ENCODE measurements around the gene GALNT2.

GALNT2 gene

DNA sequence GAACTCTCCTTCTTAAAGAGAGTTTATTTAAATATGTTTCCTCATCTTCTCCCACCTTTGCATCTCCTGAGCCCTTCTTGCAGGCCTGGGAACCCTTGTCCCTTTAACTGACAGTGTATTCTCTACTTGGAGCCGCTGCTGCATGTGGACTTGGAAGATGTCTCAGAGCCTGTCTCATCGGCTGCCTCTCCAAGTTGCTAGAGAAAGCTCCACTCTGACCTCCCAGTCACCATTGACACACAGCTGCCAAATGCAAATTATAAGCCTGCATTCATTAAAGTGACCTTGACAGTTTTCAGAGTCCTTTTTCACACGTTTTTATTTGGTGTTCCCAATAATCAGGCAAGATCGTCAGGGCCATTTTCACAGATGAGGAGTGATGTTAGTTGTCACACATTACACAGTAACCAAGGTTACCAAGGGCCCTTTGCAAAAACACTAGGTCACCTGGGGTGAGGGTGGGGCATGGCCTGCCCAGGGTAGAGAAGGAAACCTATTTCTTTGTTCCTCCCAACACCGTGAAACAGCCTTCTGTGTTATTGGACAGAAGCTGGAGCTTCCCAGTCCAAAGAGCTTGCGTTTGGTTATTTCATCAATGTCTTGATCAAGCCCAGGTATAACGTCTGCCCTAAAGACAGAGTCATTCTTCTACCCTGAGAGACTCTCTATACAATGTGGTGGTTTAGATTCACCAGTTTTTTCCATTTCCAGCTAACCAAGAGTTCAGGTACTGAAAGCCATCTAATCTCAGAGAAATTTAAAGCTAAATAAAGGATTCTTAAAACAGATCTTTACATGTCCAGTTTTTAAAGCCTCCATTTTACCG, 164.1 kb downstream of the GALNT2 start:
- H3K36me3 ChIP-seq (ENCODE audit: control insufficient read depth, insufficient read depth, low read length), result no peaks in the 10 kb centered on the region

DNA sequence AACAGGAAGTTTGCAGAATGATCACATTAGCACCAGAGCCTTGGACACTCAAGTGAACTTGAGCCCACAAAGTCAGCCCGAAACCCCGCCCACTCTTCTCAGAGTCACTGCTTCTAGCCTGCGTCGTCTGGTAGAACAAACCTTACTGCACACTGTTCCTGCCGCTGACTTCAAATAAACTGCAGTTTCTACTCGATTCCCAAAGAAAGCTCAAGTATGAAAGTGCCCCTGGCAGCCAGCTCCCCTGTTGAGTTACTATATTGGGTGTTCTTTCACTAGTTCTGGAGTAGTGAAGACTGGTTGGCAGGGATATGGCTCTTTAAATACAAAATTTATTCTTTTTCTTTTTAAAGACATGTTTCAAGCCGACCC, 164.7 kb downstream of the GALNT2 start:
- H3K9ac ChIP-seq (ENCODE audit: low read depth, low read length), result no peak overlapping the region
- peaks cover 33% of the 10 kb centered on the region for H3K4me1 ChIP-seq (ENCODE audit: control insufficient read depth, insufficient read depth, low read length)
- no peaks in the 10 kb centered on the region for H3K36me3 ChIP-seq (ENCODE audit: control insufficient read depth, insufficient read depth, low read length)
- no peaks in the 10 kb centered on the region for H3K27me3 ChIP-seq (ENCODE audit: control insufficient read depth, insufficient read depth, low read length)
- no peaks in the 10 kb centered on the region for H3K9me3 ChIP-seq (ENCODE audit: control insufficient read depth, insufficient read depth, low read length)
- H3K4me3 ChIP-seq (ENCODE audit: low read depth, low read length), result no peak overlapping the region
- H3K27ac ChIP-seq (ENCODE audit: low read depth, low read length), result peak overlapping the region; percentile 69

More for the DNA sequence above, 164.1 kb downstream of the GALNT2 start:
- H3K4me3 ChIP-seq (ENCODE audit: low read depth, low read length), result no peak overlapping the region
- no peaks in the 10 kb centered on the region for H3K9me3 ChIP-seq (ENCODE audit: control insufficient read depth, insufficient read depth, low read length)
- H3K9ac ChIP-seq (ENCODE audit: low read depth, low read length), result no peak overlapping the region
- H3K4me1 ChIP-seq (ENCODE audit: control insufficient read depth, insufficient read depth, low read length), result peaks cover 36% of the 10 kb centered on the region
- no peaks in the 10 kb centered on the region for H3K27me3 ChIP-seq (ENCODE audit: control insufficient read depth, insufficient read depth, low read length)
- H3K27ac ChIP-seq (ENCODE audit: low read depth, low read length), result peak overlapping the region; percentile 69

DNA sequence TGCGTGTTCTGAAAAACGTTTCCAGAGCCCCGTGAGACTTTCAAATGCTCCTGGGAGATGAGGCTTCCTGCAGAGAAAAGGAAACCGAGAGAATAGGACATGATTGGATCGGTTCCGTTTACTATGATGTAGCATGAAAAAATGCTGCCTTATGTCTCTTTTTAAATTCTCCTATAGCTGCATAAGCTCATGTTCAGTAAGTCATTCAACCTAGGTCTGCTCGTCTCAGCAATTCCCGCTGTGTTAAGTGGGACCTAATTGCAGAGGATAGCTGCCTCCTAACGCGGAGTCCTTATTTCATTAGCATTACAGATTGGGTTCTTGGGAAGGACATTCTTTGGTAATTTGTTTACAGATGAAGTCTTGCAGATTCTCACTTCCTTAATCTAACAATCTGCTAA, 165.3 kb downstream of the GALNT2 start:
- H3K27me3 ChIP-seq (ENCODE audit: control insufficient read depth, insufficient read depth, low read length), result no peaks in the 10 kb centered on the region
- H3K4me3 ChIP-seq (ENCODE audit: low read depth, low read length), result peak overlapping the region; percentile 13; the same call in 1 of the 2 replicates
- H3K4me1 ChIP-seq (ENCODE audit: control insufficient read depth, insufficient read depth, low read length), result peaks cover 33% of the 10 kb centered on the region
- no peak overlapping the region for H3K9ac ChIP-seq (ENCODE audit: low read depth, low read length)
- H3K36me3 ChIP-seq (ENCODE audit: control insufficient read depth, insufficient read depth, low read length), result no peaks in the 10 kb centered on the region
- H3K27ac ChIP-seq (ENCODE audit: low read depth, low read length), result peak overlapping the region; percentile 23
- H3K9me3 ChIP-seq (ENCODE audit: control insufficient read depth, insufficient read depth, low read length), result no peaks in the 10 kb centered on the region

DNA sequence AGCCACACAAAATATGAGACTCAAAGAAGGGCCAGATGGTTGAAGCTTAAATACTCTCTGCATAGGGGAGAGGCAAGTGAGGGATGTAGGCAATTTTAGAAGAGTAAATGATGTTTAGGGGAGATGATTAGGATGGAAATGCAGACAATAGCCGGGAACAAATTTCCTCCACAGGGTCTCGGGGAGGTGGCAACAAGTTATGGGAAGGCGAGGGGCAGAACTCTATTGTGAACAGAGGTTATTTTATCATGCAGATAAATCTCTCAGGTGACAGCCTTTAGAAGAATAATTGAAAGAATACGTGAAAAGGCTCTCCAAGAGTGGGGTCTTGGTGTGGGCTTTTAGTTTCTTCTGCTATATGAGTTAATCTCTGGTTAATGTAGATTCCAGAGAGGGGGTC, 166.7 kb downstream of the GALNT2 start:
- H3K4me3 ChIP-seq (ENCODE audit: low read depth, low read length), result no peak overlapping the region
- H3K36me3 ChIP-seq (ENCODE audit: control insufficient read depth, insufficient read depth, low read length), result no peaks in the 10 kb centered on the region; the same call in 1 of the 2 replicates
- H3K4me1 ChIP-seq (ENCODE audit: control insufficient read depth, insufficient read depth, low read length), result peaks cover 33% of the 10 kb centered on the region
- H3K27me3 ChIP-seq (ENCODE audit: control insufficient read depth, insufficient read depth, low read length), result no peaks in the 10 kb centered on the region
- no peaks in the 10 kb centered on the region for H3K9me3 ChIP-seq (ENCODE audit: control insufficient read depth, insufficient read depth, low read length)
- H3K9ac ChIP-seq (ENCODE audit: low read depth, low read length), result no peak overlapping the region
- H3K27ac ChIP-seq (ENCODE audit: low read depth, low read length), result no peak overlapping the region

DNA sequence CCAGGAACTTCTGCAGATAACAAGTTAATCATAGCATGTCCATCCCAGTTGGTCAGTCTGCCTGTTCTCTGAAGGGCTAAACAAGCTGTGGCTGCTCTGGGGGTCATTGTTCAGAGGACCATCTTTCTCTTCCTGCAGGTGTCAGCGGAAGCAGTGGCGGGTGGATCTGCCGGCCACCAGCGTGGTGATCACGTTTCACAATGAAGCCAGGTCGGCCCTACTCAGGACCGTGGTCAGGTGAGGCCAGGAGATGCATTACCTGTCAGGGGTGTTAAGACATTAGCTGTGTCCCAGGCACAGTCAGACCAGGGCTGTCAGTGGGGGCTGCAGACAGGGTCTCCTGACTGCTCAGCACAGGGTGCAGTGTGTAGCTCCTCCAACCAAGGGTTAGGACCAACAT, 168.8 kb downstream of the GALNT2 start:
- Histone ChIP-seq H3K27ac (ENCODE audit: low read depth, low read length) (no peak overlapping the region), H3K4me1 (ENCODE audit: control insufficient read depth, insufficient read depth, low read length) (peaks cover 25% of the 10 kb centered on the region), H3K4me3 (ENCODE audit: low read depth, low read length) (no peak overlapping the region), H3K9me3 (ENCODE audit: control insufficient read depth, insufficient read depth, low read length) (no peaks in the 10 kb centered on the region), H3K27me3 (ENCODE audit: control insufficient read depth, insufficient read depth, low read length) (no peaks in the 10 kb centered on the region), H3K9ac (ENCODE audit: low read depth, low read length) (no peak overlapping the region), H3K36me3 (ENCODE audit: control insufficient read depth, insufficient read depth, low read length) (no peaks in the 10 kb centered on the region; the same call in 1 of the 2 replicates)

DNA sequence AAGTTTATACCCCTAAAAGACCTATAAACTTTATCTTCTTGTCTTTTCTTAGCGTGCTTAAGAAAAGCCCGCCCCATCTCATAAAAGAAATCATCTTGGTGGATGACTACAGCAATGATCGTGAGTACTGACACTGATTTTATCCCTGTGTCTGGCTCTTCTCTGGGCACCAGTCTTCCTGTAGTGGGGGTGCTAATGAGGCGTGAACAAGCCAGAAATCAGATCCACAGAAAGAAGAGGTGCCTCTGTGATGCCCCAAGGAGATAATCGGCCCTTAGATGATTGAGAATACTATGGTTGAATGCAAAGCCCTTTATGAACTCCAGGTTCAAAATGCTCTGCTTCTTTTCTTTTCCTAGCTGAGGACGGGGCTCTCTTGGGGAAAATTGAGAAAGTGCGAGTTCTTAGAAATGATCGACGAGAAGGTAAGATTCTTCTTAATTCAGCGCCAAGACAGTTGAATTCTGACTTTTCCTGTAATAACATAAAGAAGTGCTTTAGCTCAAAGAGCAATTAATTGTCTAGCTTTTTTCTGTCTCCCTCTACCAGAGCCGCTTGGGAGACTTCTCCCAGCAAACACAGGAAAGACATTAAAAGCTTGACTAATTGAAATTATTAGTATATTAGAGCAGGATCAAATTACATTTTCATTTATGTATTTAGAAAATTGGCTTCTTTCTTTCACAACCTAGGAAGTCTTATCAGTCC, 169.4 kb downstream of the GALNT2 start:
- H3K27me3 ChIP-seq (ENCODE audit: control insufficient read depth, insufficient read depth, low read length), result no peaks in the 10 kb centered on the region
- peaks cover 20% of the 10 kb centered on the region for H3K4me1 ChIP-seq (ENCODE audit: control insufficient read depth, insufficient read depth, low read length)
- no peak overlapping the region for H3K4me3 ChIP-seq (ENCODE audit: low read depth, low read length)
- no peak overlapping the region for H3K27ac ChIP-seq (ENCODE audit: low read depth, low read length)
- no peaks in the 10 kb centered on the region for H3K9me3 ChIP-seq (ENCODE audit: control insufficient read depth, insufficient read depth, low read length)
- no peak overlapping the region for H3K9ac ChIP-seq (ENCODE audit: low read depth, low read length)
- no peaks in the 10 kb centered on the region; the same call in 1 of the 2 replicates for H3K36me3 ChIP-seq (ENCODE audit: control insufficient read depth, insufficient read depth, low read length)

DNA sequence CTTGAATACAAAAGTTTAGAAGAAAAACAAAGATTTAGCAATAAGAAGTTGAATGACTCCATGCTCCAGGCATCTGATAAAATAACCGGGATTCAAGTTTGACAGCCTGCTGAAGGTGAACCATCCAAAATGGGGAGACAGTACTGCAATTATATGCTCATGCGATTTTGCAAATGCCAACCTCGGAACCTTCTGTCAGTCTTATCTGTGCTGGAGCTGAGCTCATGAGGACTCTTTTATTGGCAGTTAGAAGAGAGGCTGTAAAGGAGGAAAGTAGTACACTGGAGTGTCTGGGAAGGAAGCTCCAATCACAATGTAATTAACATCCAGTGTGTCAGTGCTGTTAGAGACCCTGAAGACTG, 170.0 kb downstream of the GALNT2 start:
- no peak overlapping the region for H3K9ac ChIP-seq (ENCODE audit: low read depth, low read length)
- H3K9me3 ChIP-seq (ENCODE audit: control insufficient read depth, insufficient read depth, low read length), result no peaks in the 10 kb centered on the region
- H3K27ac ChIP-seq (ENCODE audit: low read depth, low read length), result no peak overlapping the region
- H3K4me3 ChIP-seq (ENCODE audit: low read depth, low read length), result no peak overlapping the region
- H3K36me3 ChIP-seq (ENCODE audit: control insufficient read depth, insufficient read depth, low read length), result no peaks in the 10 kb centered on the region; the same call in 1 of the 2 replicates
- peaks cover 14% of the 10 kb centered on the region for H3K4me1 ChIP-seq (ENCODE audit: control insufficient read depth, insufficient read depth, low read length)
- no peaks in the 10 kb centered on the region for H3K27me3 ChIP-seq (ENCODE audit: control insufficient read depth, insufficient read depth, low read length)

DNA sequence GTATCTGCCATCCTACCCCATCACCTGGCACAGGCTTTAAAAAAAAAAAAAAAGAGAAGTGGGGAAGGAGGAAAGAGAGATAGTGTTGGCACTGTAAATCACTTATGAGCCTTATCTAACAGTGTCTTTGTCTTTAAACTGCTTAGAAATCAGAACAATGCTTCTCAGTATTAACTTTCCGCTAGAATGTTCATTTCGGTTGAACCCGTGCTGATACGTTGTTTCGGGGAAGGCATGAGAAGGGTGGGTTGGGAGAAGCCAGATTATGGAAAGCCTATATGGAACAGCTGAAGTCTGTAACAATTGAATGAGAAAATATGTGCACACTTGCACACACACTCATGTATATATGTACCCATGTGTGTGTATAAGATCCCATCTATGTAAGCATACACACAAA, 170.8 kb downstream of the GALNT2 start:
- H3K27ac ChIP-seq (ENCODE audit: low read depth, low read length), result no peak overlapping the region
- H3K9me3 ChIP-seq (ENCODE audit: control insufficient read depth, insufficient read depth, low read length), result no peaks in the 10 kb centered on the region
- H3K36me3 ChIP-seq (ENCODE audit: control insufficient read depth, insufficient read depth, low read length), result peaks cover 4% of the 10 kb centered on the region
- no peak overlapping the region for H3K4me3 ChIP-seq (ENCODE audit: low read depth, low read length)
- no peaks in the 10 kb centered on the region for H3K27me3 ChIP-seq (ENCODE audit: control insufficient read depth, insufficient read depth, low read length)
- H3K4me1 ChIP-seq (ENCODE audit: control insufficient read depth, insufficient read depth, low read length), result peaks cover 7% of the 10 kb centered on the region; the same call in 1 of the 2 replicates
- no peak overlapping the region for H3K9ac ChIP-seq (ENCODE audit: low read depth, low read length)

DNA sequence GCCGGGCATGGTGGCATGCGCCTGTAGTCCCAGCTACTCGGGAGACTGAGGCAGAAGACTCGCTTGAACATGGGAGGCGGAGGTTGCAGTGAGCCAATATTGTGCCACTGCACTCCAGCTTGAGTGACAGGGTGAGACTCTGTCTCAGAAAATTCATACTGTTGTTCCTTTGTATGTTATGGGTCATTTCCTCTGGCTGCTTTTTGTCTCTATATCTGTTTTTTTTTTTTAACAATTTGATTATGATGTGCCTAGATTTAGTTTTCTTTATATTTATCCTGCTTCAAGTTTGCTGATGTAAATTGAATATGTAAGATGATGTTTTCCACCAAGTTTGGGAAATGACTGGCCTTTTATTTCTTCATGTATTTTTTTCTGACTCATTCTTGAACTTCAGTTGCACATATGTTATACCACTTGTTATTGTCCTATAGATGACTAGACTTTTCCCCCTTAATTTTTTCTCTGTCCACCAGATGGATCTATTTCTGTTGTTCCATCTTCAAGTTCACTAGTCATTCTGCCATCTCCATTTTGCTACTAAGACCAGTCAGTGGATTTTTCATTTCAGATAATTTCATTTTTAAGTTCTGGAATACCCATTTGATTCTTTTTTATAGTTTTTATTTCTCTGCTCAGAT, 173.5 kb downstream of the GALNT2 start:
- H3K36me3 ChIP-seq (ENCODE audit: control insufficient read depth, insufficient read depth, low read length), result peaks cover 8% of the 10 kb centered on the region
- no peak overlapping the region for H3K4me3 ChIP-seq (ENCODE audit: low read depth, low read length)
- no peaks in the 10 kb centered on the region for H3K27me3 ChIP-seq (ENCODE audit: control insufficient read depth, insufficient read depth, low read length)
- H3K4me1 ChIP-seq (ENCODE audit: control insufficient read depth, insufficient read depth, low read length), result no peaks in the 10 kb centered on the region
- H3K27ac ChIP-seq (ENCODE audit: low read depth, low read length), result no peak overlapping the region
- no peak overlapping the region for H3K9ac ChIP-seq (ENCODE audit: low read depth, low read length)
- H3K9me3 ChIP-seq (ENCODE audit: control insufficient read depth, insufficient read depth, low read length), result no peaks in the 10 kb centered on the region

DNA sequence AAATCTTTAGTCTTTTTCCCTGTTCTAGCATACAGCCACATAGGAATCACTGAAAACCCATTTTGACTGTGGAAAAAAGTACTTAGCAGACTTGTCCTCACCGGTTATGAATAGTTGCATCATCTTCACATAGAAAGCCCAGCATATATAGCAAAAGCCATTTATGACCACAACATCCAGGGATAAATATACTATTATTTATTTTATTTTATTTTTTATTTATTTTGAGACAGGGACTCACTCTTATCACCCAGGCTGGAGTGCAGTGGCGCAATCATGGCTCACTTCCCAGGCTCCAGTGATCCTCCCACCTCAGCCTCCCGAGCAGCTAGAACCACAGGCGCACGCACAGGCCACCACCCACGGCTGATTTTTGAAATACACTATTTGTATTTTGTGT, 175.3 kb downstream of the GALNT2 start:
- Histone ChIP-seq H3K27ac (ENCODE audit: low read depth, low read length) (no peak overlapping the region), H3K9ac (ENCODE audit: low read depth, low read length) (no peak overlapping the region), H3K4me1 (ENCODE audit: control insufficient read depth, insufficient read depth, low read length) (no peaks in the 10 kb centered on the region), H3K4me3 (ENCODE audit: low read depth, low read length) (no peak overlapping the region), H3K27me3 (ENCODE audit: control insufficient read depth, insufficient read depth, low read length) (no peaks in the 10 kb centered on the region), H3K9me3 (ENCODE audit: control insufficient read depth, insufficient read depth, low read length) (no peaks in the 10 kb centered on the region), H3K36me3 (ENCODE audit: control insufficient read depth, insufficient read depth, low read length) (peaks cover 18% of the 10 kb centered on the region)

DNA sequence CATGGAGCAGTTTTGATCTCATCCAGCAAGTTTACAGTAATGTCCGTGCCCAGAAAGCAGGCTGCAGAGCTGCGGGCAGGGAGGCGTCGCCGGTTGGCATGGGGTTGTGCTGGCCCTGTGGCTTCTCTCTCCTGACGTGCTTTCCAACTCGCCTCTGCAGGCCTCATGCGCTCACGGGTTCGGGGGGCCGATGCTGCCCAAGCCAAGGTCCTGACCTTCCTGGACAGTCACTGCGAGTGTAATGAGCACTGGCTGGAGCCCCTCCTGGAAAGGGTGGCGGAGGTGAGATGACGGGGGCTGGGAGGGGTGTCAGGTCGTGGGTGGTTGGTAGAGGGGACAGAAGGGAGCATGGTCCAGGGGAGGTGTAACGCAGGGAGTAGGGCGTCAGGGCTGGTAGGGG, 176.1 kb downstream of the GALNT2 start:
- Histone ChIP-seq H3K36me3 (ENCODE audit: control insufficient read depth, insufficient read depth, low read length) (peaks cover 18% of the 10 kb centered on the region), H3K4me3 (ENCODE audit: low read depth, low read length) (no peak overlapping the region), H3K4me1 (ENCODE audit: control insufficient read depth, insufficient read depth, low read length) (no peaks in the 10 kb centered on the region), H3K9ac (ENCODE audit: low read depth, low read length) (no peak overlapping the region), H3K27me3 (ENCODE audit: control insufficient read depth, insufficient read depth, low read length) (no peaks in the 10 kb centered on the region), H3K9me3 (ENCODE audit: control insufficient read depth, insufficient read depth, low read length) (no peaks in the 10 kb centered on the region), H3K27ac (ENCODE audit: low read depth, low read length) (no peak overlapping the region)
